NCI-H774 (cell line): ENCODE results near the gene TEX2.
"Not testable (repeated sequence)": the region's sequence is repeated elsewhere in the genome, so short reads cannot be mapped to it uniquely, and the experiment has no call there.

Source experiments
- DNase-seq: peaks from one replicate; lab custom pipeline; 2025; lab: John Stamatoyannopoulos, UW

TEX2 gene

DNA sequence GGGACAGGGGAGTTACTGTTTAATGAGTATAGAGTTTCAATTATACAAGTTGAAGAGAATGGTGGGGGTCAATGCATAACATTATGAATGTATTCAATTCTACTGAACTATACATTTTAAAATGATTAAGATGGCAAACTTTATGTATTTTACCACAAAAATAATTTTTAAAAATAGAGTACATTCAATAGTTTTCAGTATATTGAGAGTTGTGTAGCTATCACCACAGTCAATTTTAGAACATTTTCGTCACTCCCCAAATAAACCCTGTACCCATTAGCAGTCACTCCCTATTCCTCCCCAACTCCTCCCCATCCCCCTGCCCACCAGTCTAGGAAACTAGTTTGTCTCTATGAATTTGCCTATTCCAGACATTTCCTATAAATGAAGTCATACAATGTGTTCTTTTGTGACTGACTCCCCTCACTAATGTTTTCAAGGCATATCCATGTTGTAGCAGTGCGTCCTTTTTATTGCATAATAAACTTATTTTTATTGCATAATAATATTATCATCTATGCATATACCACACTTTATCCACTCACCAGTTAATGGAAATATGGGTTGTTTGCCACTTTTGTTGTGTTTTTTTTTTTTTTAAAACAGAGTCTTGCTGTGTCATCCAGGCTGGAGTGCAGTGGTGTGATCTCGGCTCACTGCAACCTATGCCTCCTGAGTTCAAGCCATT lies 80.6 kb downstream of the TEX2 start:
- DNase-seq, result no peak

DNA sequence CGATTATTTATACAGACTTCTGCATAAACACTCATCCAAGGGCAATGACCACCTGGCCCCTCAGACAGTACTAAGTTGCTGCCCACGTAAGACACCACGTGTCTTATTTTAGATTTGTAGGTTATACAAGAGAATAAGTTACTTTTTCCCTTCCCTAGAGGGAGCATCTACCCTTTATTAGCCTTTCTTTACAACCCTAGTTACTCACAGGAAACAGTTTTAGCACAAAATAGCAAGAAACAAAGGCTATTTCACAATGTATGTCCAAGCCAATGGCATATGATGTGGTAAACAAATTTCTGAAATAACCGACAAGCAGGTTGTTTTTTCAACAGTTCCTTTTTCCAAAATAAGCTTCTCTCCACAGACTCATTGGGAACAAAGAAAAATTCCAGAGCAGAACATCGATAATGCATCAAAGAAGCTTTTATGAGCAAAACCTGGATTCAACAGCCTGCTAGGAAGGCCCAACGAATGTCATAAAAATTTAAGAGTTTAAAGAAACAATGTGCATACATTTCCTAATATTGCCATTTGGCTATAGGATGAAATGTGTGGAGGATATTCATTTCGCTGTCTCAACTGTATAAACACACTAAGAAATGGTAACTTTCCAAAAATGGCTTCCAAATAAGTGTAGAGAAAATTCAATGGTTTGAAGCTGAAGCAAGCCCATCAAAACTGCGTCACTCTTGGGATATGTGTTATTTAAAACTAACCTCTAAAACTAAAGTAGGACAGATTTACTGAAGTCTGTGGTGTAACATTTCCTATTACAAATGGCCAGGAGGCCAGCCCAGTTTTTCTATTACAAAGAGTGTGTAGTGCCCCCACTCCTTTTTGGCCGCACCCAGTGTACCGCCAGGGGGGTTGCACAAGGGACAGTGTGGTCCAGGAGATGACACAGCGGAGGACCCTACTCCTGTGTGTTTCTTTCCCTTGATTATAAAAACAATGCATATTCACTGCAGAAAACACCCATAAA lies 82.7 kb downstream of the TEX2 start:
- DNase-seq, result no peak

DNA sequence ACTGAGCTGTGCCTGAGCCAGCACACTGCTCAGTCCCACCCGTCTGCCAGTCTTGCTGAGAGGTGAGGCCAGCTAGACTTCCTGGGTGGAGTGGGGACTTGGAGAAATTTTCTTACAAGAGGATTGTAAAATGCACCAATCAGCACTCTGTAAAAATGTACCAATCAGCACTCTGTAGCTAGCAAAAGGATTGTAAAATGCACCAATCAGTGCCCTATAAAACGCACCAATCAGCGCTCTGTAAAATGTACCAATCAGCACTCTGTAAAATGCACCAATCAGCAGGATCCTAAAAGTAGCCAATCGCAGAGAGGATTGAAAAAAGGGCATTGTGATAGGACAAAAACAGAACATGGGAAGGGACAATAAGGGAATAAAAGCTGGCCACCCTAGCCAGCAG lies 84.0 kb downstream of the TEX2 start:
- DNase-seq, result not testable (repeated sequence)

DNA sequence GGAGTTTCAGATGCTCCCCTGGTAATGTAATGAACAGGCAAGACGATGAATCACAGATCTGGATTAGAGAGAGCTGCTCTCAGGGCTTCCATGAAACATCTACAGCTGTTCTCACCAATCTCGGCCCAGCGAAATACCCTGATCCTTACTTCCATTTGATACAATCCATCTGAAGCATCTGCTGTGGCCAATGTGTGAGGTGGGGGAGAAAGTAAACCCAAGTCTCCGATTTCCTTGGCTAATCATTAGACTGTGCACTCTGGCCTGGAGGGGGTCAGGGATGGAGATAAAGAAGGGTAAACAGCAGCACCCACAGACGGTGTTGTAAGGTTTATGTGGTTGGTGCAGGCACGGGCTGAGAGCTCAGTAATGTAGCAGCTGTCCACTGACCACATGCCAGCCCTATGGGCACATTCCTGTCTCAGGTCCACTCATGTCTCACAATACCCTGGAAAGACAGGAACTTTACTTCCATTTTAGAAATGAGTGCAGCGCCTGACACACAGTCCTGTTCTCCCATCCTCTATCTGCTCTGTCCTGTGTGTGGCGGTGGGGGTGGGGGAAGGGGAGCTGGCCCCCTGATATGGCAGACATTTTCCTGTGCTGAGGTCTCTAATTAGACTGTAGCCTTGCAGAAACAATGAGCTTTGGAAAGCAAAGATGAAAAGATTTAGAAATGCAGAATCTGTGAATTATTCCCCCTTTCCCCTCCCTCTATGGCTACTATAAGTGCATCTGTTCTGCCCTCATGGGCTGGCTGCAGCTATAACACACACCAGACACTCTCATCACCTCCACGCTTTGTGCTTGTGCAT lies 84.8 kb downstream of the TEX2 start:
- DNase-seq, result no peak

DNA sequence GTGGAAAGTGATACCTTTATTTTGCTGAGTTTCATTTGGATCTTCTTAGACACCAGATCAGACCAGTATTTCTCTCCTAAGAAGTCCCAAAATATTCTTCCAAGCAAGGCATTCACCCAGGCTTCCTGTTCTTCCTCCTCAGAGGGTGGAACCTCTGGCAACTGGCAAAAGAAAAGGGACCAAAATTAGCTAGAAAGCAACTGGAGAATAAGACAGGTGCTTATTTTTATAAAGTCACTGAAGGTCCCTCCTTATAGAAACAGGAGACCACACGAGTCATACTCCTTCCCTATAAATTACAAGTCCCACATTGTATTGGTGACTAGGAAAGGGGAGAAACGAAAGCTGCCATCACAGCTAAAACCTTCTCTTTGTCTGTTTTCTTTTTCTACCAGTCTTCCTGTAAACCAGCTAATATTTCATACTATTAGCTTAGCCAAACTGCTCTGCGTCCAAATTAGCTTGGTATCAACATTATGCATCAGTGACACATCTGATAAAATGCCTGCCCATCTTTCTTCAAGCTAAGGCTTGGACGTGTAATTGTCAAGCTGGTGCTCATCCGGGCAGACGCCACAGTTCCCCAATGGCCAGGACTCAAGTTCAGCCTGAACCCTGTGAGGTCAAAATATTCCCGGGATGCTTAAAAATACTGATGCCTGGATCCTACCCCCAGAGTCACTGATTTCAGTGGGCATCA lies 85.6 kb downstream of the TEX2 start:
- no peak for DNase-seq

DNA sequence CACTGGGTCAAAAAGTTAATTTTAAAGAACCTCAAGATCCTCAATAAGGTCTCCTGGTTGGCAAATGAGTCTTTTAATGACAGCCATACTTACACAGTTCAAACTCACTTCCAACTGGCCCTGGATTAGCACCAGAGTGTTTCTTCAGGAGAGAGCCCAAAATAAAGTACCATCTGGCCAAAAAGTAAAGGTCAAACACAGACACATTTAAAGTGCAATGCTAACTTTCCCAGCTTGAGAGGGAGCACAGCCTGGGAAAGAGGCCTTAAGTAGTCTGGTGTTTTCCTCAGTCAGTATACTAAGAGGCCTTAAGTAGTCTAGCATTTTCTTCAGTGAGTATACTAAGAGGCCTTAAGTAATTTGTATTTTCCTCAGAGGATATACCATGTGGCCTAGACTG lies 86.5 kb downstream of the TEX2 start:
- DNase-seq, result no peak

DNA sequence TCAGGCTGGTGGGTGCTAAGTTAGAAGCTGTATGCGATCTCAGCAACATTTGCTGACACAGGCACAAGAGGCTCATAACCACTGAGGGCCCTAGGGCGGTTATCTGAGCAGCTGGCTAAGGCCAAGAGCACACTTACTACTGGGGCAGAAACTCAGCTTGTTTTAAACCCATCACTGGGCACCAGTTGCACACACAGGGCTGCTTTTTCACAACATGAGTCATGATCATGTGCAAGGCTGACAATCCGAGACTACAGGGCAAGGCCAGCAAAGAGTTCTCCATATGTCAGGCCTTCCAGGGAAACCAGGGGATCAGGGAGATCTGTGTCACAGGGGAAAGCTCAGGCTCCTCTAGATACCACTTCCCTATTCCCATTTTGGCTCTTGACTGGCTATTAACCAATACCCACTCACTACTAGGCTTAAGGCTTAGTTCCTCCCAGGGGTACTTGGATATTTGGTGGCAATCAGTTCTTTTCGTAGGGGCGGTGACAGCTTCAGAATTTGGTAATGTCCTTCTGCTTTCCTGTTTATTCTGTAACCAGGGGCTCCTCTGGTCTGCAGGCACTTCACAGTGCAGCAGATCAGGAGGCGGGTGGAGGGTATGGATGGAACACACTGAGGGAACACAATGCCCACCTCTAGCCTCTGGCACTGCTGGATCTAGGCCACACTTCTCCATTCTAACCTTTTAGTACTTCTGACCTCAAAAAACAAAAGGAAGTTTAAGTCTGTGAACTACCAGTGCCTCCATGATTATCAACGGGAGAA lies 88.2 kb downstream of the TEX2 start:
- no peak for DNase-seq

DNA sequence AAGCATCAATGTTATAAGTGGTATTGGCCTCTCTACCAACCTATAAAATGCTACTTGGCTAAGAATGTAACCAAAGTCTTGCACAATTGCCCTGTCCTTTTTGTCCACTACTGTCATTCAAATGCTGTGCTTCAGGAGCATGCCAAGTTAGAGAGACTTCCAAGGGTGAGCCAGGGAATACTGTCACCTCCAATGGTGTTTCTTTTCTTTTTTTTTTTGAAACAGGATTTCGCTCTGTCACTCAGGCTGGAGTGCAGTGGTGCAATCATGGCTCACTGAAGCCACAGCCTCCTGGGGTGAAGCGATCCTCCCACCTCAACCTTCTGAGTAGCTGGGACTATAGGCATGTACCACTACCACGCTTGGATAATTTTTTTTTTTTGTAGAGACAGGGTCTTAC lies 89.4 kb downstream of the TEX2 start:
- no peak for DNase-seq

DNA sequence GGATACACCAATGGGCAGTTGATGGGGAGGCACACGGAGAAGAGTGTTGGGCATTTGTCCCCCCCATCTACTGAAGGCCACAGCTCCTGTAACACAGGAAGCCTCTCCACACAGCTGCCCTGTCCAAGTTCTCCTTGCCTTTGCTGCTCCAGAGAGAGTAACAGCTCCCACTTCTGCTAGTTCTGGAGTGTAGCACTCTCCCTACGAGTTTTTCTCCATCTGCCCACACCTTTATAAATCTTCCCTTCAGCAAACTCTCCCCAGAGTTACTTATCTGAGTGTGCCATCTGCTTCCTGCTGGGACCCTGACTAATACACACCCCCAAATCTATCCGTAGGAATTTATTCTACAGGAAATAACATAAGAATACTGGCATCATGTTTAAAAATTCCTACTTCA lies 90.5 kb downstream of the TEX2 start:
- DNase-seq, result no peak

DNA sequence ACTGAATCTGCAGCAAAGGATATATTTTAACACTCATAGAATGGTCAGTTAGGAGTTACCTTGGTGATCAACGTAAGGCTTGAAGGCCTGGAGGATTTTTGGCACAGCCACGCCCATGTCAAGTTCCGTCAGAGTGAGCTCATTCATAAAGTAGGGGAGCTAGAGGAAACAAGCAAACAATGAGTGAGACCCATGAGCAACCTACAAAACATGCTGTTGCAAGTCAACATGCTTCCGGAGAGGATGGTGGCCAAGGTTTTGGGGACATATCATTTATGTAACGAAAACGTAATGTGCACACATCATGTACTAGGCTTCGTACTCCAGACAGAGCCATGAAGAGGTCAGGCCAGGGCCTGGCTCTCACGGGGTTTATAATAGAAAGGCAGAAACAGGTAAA lies 92.0 kb downstream of the TEX2 start:
- DNase-seq, result no peak

DNA sequence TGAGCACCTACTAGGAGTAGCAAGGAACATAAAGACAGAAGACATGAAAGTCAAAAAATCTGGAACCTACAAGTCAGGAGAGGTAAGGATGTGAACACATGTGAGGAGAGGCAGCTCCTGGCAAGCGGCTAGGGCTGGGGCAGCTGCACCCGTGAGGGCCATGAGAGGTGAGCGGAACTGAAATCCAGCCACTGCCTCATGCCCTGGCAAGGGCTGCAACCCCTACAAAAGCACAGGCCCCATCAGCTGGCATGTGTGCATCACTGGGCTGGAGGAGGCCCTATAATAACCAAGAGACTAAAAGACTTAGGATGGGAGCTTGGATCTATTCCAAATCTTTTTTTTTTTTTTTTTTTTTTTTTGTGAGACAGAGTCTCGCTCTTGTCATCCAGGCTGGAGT lies 92.8 kb downstream of the TEX2 start:
- no peak for DNase-seq

DNA sequence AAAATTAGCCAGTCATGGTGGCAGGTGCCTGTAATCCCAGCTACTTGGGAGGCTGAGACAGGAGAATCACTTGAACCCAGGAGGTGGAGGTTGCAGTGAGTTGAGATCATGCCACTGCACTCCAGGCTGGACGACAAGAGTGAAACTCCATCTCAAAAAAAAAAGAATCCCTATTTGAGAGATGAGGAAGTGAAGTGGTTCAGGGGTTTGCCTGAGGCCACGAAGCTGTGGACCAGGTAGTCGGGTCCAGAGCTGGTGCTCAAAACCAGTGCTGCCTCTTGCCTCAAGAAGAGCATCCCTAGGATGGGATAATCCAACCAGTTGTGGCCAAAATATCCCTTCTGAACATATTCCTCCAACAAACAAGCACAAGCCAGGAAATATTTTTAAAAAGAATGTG lies 95.4 kb downstream of the TEX2 start:
- DNase-seq, result not testable (repeated sequence)

DNA sequence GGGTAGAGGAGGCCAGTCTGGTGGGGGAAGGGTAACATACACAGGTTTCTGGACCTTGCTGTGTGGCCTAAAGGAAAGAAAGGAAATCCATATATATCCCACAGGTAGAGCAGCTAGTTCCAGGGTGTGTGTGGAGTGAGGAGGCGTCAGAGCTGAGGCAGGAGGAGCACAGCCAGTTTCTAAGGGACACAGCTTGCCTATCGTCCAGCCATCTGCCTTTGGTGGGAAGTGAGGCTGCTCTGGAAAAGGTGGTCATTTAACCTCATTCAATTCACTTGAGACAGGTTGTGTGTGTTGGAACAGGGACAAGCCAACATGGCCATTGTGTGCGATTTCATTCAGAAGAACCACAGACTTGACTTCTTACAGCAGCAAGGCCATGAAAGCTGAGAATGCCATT lies 96.2 kb downstream of the TEX2 start:
- DNase-seq, result no peak

DNA sequence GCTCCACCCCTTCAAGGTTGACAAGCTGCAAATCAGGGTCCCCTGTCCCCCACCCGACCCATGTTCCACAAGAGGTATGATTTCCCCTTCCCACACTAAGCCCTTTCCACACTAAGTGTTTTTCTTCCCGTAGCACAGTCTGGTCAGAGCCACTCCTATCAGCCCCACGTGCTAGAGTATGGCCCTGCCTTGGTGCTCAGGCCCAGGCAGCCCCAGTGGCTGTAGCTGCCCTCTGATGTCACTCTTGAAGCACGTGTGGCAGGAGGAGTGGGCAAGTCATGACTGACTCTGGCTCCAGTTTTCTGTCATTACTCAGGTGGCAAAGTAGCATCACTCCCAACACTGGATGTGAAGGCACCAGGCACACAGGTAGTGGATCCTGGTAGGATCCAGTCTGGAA lies 97.7 kb downstream of the TEX2 start:
- DNase-seq, result no peak

DNA sequence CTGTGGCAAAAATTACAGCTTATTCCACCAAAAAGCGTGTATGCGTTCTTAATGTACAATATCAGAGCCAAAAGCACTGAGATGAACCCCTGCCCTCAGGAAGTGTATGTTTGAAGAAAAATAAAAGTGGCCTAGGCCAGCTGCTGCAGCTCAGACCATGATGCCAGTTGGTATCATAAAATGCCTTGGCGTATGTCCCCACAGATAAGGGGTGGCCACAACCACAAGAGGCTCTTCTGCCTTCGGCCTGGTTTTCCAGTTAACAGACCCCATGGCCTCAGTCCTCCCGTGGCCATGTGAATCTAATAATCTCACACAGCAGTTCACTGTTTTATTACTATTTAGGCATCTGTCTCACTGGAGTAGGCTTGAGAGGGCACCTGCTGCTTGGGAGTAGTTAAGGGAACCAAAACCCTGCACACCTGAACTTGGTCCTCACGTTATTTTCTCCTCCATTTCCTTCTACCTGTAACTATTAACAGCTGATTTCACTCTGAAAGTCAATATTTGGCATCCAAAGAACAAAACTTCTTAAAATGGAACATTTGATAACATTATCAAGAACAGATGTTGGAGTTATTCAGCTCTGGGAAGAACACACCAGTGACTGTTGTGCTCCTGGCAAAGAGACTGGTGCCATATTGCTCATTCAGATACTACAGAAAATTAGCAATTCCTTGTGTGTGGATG lies 98.3 kb downstream of the TEX2 start:
- no peak for DNase-seq

DNA sequence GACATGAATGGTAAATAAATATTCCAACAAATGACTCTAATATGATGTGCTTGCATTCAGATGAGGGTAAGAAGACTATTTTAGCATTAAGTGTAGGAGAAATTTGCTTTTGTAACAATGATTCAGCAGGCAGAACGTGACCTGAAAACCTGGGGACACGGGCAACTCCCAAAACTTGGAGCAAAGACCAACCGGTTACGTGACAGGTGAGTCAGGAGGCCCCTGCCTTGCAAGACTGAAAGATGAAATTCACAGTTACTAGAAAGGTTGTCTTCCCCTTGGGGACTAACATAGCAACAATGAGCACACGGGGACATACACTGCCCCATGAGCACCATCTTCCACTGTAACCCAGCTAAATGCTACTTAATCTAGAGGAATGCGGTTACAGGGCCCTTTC lies 99.6 kb downstream of the TEX2 start:
- no peak for DNase-seq

DNA sequence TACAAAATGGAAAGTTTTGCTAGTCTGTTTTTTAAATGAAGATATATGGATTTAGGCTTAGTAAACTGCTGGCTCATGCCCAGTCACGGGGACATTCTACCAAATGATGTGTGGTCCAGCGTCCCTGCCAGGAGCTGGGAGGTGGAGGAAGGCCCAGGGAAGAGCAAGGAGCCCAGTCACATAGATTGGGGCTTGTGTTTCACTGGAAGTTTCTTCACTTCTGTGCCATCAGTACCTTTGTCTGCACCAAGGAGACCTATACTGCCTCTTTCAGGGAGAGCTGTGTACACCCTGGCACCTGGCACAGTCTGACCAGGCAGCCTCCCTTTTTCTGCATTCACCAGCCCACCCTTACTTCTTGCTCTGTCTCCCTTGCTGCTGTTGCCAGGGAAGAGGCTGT lies 100.5 kb downstream of the TEX2 start:
- DNase-seq, result no peak

DNA sequence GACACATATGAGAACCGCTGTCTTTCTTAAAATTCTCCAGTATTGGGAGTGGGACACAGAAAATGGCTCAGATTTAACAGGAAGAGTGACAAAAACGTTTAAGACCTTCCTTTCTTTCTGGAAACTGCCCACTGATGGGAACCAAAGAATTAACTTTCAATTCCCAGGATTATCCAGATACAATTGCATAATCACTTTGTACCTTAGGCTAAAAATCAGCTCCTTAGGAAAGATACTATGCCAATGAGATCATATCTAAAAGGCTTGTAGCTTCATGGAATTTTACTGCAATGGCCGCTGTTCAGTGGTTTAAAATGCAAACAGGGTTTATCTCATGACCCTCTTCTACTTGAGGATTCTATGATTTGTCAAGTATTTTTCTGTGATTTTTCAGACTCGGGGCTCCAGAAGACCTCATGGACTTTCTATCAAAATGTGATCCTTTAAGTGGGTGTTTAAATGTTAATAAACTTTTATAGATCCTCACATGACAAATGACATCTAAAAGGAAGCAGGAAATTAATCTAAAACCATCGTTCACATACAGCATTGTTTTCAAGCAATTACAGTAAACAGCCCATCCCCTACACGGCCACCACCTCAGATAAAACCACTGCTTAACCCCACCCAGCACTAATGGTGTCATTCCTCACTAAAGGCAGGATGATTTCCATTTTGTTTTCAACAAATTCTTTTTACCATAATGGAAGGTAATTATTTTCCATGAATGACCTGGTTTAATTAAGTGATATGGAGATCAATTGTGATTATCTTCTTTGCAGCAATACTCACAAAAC lies 101.5 kb downstream of the TEX2 start:
- DNase-seq, result no peak

DNA sequence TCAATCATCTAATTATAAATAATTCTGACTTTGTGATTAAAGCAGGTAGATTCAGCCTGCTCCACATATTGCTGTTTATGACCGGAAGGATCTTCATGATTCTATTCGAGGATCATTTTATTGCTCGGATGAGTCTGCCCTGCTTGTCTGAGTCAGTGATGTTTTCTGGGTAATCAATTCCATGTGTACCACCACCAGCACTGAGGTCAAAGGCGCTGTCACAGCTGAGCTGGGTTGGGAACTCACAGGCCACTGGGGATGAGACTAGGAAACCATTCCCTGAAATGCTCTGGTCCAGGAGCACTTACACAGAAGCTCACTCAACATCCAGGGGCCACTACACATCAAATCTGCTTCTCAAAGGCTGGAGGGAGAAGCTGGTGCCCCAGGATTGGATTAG lies 102.7 kb downstream of the TEX2 start:
- DNase-seq, result no peak
